Gastroesophageal sphincter (tissue), 3 donors: ENCODE measurements around the gene NFKB2.

Experiments
- CTCF ChIP-seq, 4 experiments: fragments of 200-600 bp in 2 of 4; fragments of 450-650 bp in 2 of 4; sonication (generic) in 1 of 4; IDR thresholded peaks; one replicate each; pipeline ENCODE4 v1.5.1; 2017 to 2019; ENCODE audit warnings: antibody characterized with exemption in 4 of 4, mild to moderate bottlenecking in 2 of 4, moderate library complexity in 2 of 4
- EP300 ChIP-seq: sonication (generic); formaldehyde crosslinking; IDR thresholded peaks from one replicate; pipeline ENCODE4 v1.6.1; 2017; ENCODE audit warnings: antibody characterized with exemption, mild to moderate bottlenecking
- POLR2A ChIP-seq, 2 donors: fragments of 450-650 bp; IDR thresholded peaks; one replicate each; pipeline ENCODE4 v1.6.1; 2017; ENCODE audit warnings: antibody characterized with exemption in 2 of 2, mild to moderate bottlenecking in 2 of 2, moderate library complexity in 1 of 2

DNA sequence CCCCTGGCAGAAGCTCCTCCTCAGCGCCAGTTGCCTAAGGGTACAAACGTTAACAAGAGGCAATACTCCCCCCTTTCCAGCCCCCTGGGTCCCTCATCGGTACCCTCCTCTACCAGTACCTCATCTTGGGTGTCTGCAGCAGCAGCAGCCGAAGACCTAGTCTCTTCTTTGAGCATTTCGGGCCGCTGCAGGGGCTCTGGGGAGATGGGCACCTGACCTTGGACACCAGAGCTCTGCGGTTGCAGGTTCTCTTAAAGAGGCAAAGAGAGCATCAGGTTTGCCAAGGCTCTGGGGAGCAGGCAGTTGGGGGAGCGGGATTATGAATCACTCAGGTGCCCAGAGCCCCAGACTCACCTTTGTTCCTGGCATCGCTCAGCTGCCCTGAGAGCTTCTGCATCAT, 28.6 kb downstream of the NFKB2 start:
- TF ChIP-seq POLR2A (IDR thresholded peaks at IDR 0.05) (no peak), CTCF (IDR thresholded peaks at IDR 0.05) (no peak), EP300 (no peak)
